Measurements from ENCODE around the gene ELL. TPM values are rescaled to one million over a fixed set of nuclear protein-coding genes. Genes with fewer than 3 reads are reported as not detected.

ELL gene
- total and polyA plus RNA-seq, 2 experiments from 2014 or later, result 16.4 to 24.2 TPM

DNA sequence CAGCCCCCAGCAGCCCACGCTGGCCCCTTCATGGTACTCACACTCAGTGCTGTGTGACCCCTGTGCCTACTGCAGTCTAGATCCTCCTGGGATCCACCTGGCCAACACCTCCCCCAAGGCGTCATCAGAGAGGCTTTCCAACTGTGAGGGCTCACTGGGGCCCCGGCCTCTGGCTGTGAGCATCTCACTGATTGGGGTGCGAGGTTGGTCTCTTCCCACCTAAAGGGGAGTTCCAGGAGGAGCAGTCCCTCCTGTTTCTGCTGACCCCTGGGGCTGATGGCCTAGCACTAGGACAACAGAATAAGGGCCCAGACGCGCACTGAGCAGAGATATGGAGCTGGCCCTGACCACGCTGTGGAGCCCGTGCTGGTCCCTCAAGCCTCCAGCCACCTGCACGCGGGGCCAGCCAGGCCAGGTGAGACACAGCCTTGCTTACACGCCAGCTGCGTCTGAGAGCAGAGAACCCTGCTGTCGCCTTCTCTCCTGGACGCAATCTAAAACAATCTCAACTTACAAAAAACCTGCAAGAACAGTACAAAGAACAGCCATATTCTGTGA, 32.2 kb downstream of the ELL start:
- no peak for DNase-seq
- H3K27me3 ChIP-seq (replicated peaks; ENCODE audit: insufficient read depth), result no peaks in the 10 kb centered on the region
- 94 to 97% methylated on average over 11 to 13 of the region's 14 CpGs for WGBS, 2 experiments (ENCODE audit: low coverage in 1 of 2, low lambda C conversion rate in 2 of 2, missing lambda C conversion rate in 2 of 2)
- H3K9me3 ChIP-seq (ENCODE audit: low read depth), result no peaks in the 10 kb centered on the region
- no peaks in the 10 kb centered on the region for H3K36me3 ChIP-seq (ENCODE audit: low read depth)
- no peak overlapping the region for H3K4me3 ChIP-seq
- no peak overlapping the region for H2AFZ ChIP-seq
- no peak for TF ChIP-seq EZH2phosphoT487 (IDR thresholded peaks at IDR 0.05; ENCODE audit: insufficient read depth, low read depth)
- TF ChIP-seq EZH2 (IDR thresholded peaks at IDR 0.05; ENCODE audit: insufficient read depth, poor library complexity, severe bottlenecking), result no peak
- H3F3A ChIP-seq (ENCODE audit: insufficient read depth), result no peaks in the 10 kb centered on the region
- H3K9ac ChIP-seq, result no peak overlapping the region
- no peak overlapping the region for H3K4me2 ChIP-seq (ENCODE audit: unreplicated experiment)
- in situ Hi-C loops (cut with MboI), result no loop called here
- peaks cover 100% of the 10 kb centered on the region for H3K79me2 ChIP-seq (ENCODE audit: insufficient read depth)
- no peaks in the 10 kb centered on the region for H3K9me2 ChIP-seq (ENCODE audit: insufficient read depth)
- peaks cover 4% of the 10 kb centered on the region; the same call in 1 of the 2 replicates for H4K20me1 ChIP-seq (ENCODE audit: insufficient read depth)
- peaks cover 41% of the 10 kb centered on the region for H3K4me1 ChIP-seq (ENCODE audit: insufficient read depth)
- no peak overlapping the region for H3K27ac ChIP-seq

DNA sequence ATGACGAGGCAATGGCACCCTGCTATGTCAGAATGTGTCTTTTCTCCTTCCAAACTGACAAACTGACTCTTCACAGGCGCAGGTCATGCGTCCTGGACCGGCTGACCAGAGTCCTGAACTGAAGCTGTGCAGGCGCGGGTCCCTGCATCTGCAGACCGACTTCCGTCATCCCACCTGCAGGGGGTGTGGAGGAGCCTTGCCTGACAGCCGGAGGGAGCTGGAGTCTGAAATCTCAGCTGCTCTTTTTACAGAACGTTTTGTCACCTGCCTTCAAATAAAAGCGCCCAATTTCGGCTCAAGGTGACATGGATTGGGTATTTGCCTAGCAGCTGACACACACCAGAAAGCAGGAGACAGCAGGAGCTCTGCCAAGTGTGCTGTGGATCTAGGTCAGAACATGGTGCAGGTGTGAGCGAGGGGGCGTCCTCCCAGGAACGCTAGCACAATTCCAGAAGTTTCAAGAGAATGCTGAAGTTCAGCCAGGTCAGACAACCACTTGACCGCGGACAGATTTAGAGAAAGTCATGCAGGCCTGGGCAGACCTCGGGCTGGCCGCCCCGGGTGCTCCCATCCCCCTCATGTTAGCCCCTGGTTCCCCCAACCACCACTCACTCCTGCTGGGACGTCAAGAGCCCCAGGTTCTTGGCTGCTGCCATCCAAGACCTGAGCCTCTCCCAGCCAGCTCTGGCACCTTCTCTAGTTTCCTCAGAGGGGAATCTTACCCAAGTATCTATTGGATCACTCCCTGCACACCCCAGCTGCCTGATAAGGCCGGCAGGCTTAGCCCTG, 32.8 kb downstream of the ELL start:
- Histone ChIP-seq H3K79me2 (ENCODE audit: insufficient read depth) (peaks cover 100% of the 10 kb centered on the region), H3K27me3 (replicated peaks; ENCODE audit: insufficient read depth) (no peaks in the 10 kb centered on the region), H3K9me3 (ENCODE audit: low read depth) (no peaks in the 10 kb centered on the region), H3K4me2 (ENCODE audit: unreplicated experiment) (no peak overlapping the region), H3K9ac (no peak overlapping the region), H3F3A (ENCODE audit: insufficient read depth) (no peaks in the 10 kb centered on the region), H3K4me1 (ENCODE audit: insufficient read depth) (peaks cover 34% of the 10 kb centered on the region), H3K36me3 (ENCODE audit: low read depth) (no peaks in the 10 kb centered on the region), H3K27ac (no peak overlapping the region), H3K9me2 (ENCODE audit: insufficient read depth) (no peaks in the 10 kb centered on the region), H2AFZ (no peak overlapping the region), H3K4me3 (no peak overlapping the region), H4K20me1 (ENCODE audit: insufficient read depth) (no peaks in the 10 kb centered on the region)
- TF ChIP-seq EZH2phosphoT487 (IDR thresholded peaks at IDR 0.05; ENCODE audit: insufficient read depth, low read depth), result no peak
- TF ChIP-seq EZH2 (IDR thresholded peaks at IDR 0.05; ENCODE audit: insufficient read depth, poor library complexity, severe bottlenecking), result no peak
- DNase-seq, result no peak
- WGBS, 2 experiments (ENCODE audit: low coverage in 1 of 2, low lambda C conversion rate in 2 of 2, missing lambda C conversion rate in 2 of 2), result 84 to 86% methylated on average over 19 to 22 of the region's 22 CpGs
- in situ Hi-C loops (cut with MboI), result no loop called here

DNA sequence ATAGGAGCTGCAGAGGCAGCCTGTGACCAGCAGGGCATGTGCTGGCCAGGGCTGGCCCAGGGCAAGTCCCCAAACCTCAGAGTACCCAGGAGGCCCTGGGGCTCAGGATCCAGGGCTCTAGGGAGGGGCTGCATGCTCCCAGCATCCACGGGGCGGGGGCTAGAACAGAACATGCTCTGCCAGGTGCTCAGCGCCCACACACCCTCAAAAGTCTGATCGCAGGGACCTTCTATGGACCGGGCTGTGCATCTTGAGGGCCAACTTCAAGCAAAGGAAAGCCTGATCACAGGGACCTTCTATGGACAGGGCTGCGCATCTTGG, 33.5 kb downstream of the ELL start:
- H3K4me2 ChIP-seq (ENCODE audit: unreplicated experiment), result no peak overlapping the region
- 55 to 68% methylated on average over 6 of the region's 6 CpGs for WGBS, 2 experiments (ENCODE audit: low coverage in 1 of 2, low lambda C conversion rate in 2 of 2, missing lambda C conversion rate in 2 of 2)
- no peaks in the 10 kb centered on the region for H3K36me3 ChIP-seq (ENCODE audit: low read depth)
- peak; percentile 80 for DNase-seq
- H3F3A ChIP-seq (ENCODE audit: insufficient read depth), result no peaks in the 10 kb centered on the region
- no peaks in the 10 kb centered on the region for H4K20me1 ChIP-seq (ENCODE audit: insufficient read depth)
- TF ChIP-seq EZH2 (IDR thresholded peaks at IDR 0.05; ENCODE audit: insufficient read depth, poor library complexity, severe bottlenecking), result no peak
- no peak for TF ChIP-seq EZH2phosphoT487 (IDR thresholded peaks at IDR 0.05; ENCODE audit: insufficient read depth, low read depth)
- no peak overlapping the region for H2AFZ ChIP-seq
- in situ Hi-C loops (cut with MboI), result no loop called here
- H3K27ac ChIP-seq, result no peak overlapping the region
- H3K4me1 ChIP-seq (ENCODE audit: insufficient read depth), result peaks cover 28% of the 10 kb centered on the region
- no peak overlapping the region for H3K9ac ChIP-seq
- H3K27me3 ChIP-seq (replicated peaks; ENCODE audit: insufficient read depth), result no peaks in the 10 kb centered on the region
- no peaks in the 10 kb centered on the region for H3K9me3 ChIP-seq (ENCODE audit: low read depth)
- H3K79me2 ChIP-seq (ENCODE audit: insufficient read depth), result peaks cover 100% of the 10 kb centered on the region
- no peaks in the 10 kb centered on the region for H3K9me2 ChIP-seq (ENCODE audit: insufficient read depth)
- no peak overlapping the region for H3K4me3 ChIP-seq

DNA sequence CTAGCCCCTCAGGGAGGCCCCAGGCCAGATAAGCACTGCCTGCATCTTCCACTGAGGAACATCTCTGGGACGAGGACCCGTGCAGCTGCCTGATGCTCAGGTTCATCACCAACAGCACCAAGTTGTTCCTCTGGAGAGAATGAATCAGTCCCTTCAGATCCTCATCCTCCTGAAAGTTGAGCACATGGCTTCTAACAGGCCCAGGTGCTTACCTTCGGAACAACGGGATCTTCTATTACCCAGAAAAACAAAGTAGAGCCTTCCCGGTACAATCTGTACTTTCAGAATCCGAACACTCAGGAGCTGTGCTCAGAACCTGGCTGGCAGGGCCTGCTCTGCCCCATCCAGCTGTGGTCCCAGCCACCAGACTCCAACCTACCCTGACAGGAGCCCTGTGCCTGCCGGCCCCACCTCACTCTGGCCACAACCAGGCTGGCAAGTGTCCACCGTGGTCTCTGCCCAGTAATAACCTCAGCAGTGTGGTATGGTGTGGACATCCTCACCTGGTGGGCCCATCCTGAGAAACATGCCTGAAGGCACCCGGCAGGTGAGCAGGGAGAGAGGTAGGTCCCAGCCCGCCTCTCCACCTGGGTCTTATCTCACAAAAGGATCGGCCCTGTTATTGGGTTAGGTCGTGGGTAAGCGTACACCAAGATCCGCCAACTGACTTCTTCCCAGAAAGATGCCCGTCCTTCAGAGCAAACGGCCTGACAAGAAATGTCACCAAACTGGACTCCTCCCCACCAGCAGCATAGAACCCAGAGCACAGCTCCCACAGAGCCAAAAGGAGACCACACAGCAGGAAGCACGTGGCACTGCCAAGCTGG, 34.1 kb downstream of the ELL start:
- WGBS, 2 experiments (ENCODE audit: low coverage in 1 of 2, low lambda C conversion rate in 2 of 2, missing lambda C conversion rate in 2 of 2), result 79 to 81% methylated on average over 17 of the region's 17 CpGs
- in situ Hi-C loops (cut with MboI), result no loop called here
- H3K4me1 ChIP-seq (ENCODE audit: insufficient read depth), result peaks cover 28% of the 10 kb centered on the region
- peak overlapping the region; percentile 32 for H3K9ac ChIP-seq
- H3K9me3 ChIP-seq (ENCODE audit: low read depth), result no peaks in the 10 kb centered on the region
- H2AFZ ChIP-seq, result no peak overlapping the region
- H3K36me3 ChIP-seq (ENCODE audit: low read depth), result no peaks in the 10 kb centered on the region
- H3K4me2 ChIP-seq (ENCODE audit: unreplicated experiment), result no peak overlapping the region
- peaks cover 100% of the 10 kb centered on the region for H3K79me2 ChIP-seq (ENCODE audit: insufficient read depth)
- no peak overlapping the region for H3K27ac ChIP-seq
- no peaks in the 10 kb centered on the region for H3K9me2 ChIP-seq (ENCODE audit: insufficient read depth)
- no peaks in the 10 kb centered on the region for H3F3A ChIP-seq (ENCODE audit: insufficient read depth)
- no peak for DNase-seq
- H3K27me3 ChIP-seq (replicated peaks; ENCODE audit: insufficient read depth), result no peaks in the 10 kb centered on the region
- H4K20me1 ChIP-seq (ENCODE audit: insufficient read depth), result no peaks in the 10 kb centered on the region
- TF ChIP-seq EZH2 (IDR thresholded peaks at IDR 0.05; ENCODE audit: insufficient read depth, poor library complexity, severe bottlenecking), result no peak
- TF ChIP-seq EZH2phosphoT487 (IDR thresholded peaks at IDR 0.05; ENCODE audit: insufficient read depth, low read depth), result no peak
- no peak overlapping the region for H3K4me3 ChIP-seq

Data from GM23248 (cell line).